Stomach (tissue), 4 donors: ENCODE results near the gene PAGE2.
"Not testable (repeated sequence)": the region's sequence is repeated elsewhere in the genome, so short reads cannot be mapped to it uniquely, and the experiment has no call there.

Experiments
- POLR2A ChIP-seq, 4 donors: fragments of 450-650 bp; IDR thresholded peaks; one replicate each; pipeline ENCODE4 v1.6.1; 2016; ENCODE audit warnings: antibody characterized with exemption in 4 of 4, control low read depth in 2 of 4, mild to moderate bottlenecking in 1 of 4, moderate library complexity in 1 of 4
- TF ChIP-seq, protein P1 (sequence below), 7 experiments: fragments of 450-650 bp in 4 of 7; fragments of 200-600 bp in 3 of 7; sonication (generic) in 3 of 7; IDR thresholded peaks; one replicate each; pipeline ENCODE4 v1.5.1; 2016 to 2019; ENCODE audit warnings: antibody characterized with exemption in 7 of 7, control low read depth in 2 of 7, mild to moderate bottlenecking in 1 of 7

GRCh38 chrX:55050599-55050998 is 38.2 kb upstream of the PAGE2 start:
- not testable (repeated sequence) for TF ChIP-seq POLR2A (IDR thresholded peaks at IDR 0.05)
- TF ChIP-seq, protein P1, sequence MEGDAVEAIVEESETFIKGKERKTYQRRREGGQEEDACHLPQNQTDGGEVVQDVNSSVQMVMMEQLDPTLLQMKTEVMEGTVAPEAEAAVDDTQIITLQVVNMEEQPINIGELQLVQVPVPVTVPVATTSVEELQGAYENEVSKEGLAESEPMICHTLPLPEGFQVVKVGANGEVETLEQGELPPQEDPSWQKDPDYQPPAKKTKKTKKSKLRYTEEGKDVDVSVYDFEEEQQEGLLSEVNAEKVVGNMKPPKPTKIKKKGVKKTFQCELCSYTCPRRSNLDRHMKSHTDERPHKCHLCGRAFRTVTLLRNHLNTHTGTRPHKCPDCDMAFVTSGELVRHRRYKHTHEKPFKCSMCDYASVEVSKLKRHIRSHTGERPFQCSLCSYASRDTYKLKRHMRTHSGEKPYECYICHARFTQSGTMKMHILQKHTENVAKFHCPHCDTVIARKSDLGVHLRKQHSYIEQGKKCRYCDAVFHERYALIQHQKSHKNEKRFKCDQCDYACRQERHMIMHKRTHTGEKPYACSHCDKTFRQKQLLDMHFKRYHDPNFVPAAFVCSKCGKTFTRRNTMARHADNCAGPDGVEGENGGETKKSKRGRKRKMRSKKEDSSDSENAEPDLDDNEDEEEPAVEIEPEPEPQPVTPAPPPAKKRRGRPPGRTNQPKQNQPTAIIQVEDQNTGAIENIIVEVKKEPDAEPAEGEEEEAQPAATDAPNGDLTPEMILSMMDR (IDR thresholded peaks at IDR 0.05): not testable (repeated sequence)
